Lung (tissue), 12 donors: Measurements from ENCODE around the gene ZNRF2. TPM values are rescaled to one million over a fixed set of nuclear protein-coding genes. Genes with fewer than 3 reads are reported as not detected.

Experiments used
- ATAC-seq: fragments of 200-7000 bp; cut with Tn5 transposase; one replicate; pipeline ENCODE4 v1.9.1; 2020; ENCODE audit warnings: moderate number of reproducible peaks; ENCODE audit not compliant: insufficient read depth, low FRiP score
- DNase-seq, 3 donors: peaks; one replicate each; pipeline ENCODE4 v3.0.0-alpha.2; 2013 to 2017
- H3K27ac ChIP-seq, 2 donors: one replicate each; pipeline ENCODE4 v1.5.1; 2013; ENCODE audit warnings: mild to moderate bottlenecking in 2 of 2, moderate library complexity in 2 of 2, control low read depth in 1 of 2, inconsistent platforms in 1 of 2, low read depth in 1 of 2, low read length in 1 of 2
- H3K27me3 ChIP-seq, 3 donors: one replicate each; pipeline ENCODE4 v1.5.1; 2013; ENCODE audit warnings: low read length in 2 of 3; ENCODE audit not compliant: control insufficient read depth in 3 of 3, insufficient read depth in 3 of 3
- H3K36me3 ChIP-seq, 4 donors: one replicate each; pipeline ENCODE4 v1.5.1; 2013; ENCODE audit warnings: low read length in 4 of 4, mild to moderate bottlenecking in 1 of 4, moderate library complexity in 1 of 4; ENCODE audit not compliant: control insufficient read depth in 4 of 4, insufficient read depth in 4 of 4
- H3K4me1 ChIP-seq, 5 donors: one replicate each; pipeline ENCODE4 v1.5.1; 2013; ENCODE audit warnings: low read length in 5 of 5, mild to moderate bottlenecking in 2 of 5, moderate library complexity in 1 of 5; ENCODE audit not compliant: control insufficient read depth in 5 of 5, insufficient read depth in 5 of 5
- H3K4me3 ChIP-seq: one replicate; pipeline ENCODE4 v1.5.1; 2013; ENCODE audit warnings: mild to moderate bottlenecking, control low read depth, moderate library complexity
- H3K9ac ChIP-seq, 2 donors: one replicate each; pipeline ENCODE4 v1.5.1; 2013; ENCODE audit warnings: low read length in 2 of 2, control low read depth in 1 of 2; ENCODE audit not compliant: insufficient read depth in 1 of 2
- H3K9me3 ChIP-seq, 4 donors: one replicate each; pipeline ENCODE4 v1.5.1; 2013; ENCODE audit warnings: low read length in 3 of 4, mild to moderate bottlenecking in 1 of 4, moderate library complexity in 1 of 4; ENCODE audit not compliant: control insufficient read depth in 4 of 4, insufficient read depth in 3 of 4
- WGBS, 2 donors: extraction: QIAGEN DNeasy Blood & Tissue Kit; methylation state at CpG; one replicate each; pipeline ENCODE4 v1.1.7; 2013; 5-methylcytosine and 5-hydroxymethylcytosine counted together
- polyA plus RNA-seq, 2 donors: library from polyadenylated mRNA; stranded (reverse); fragments of 200-250 nt; gene quantifications; one replicate each; pipeline ENCODE4 v1.2.1, GENCODE V29; 2013
- total RNA-seq, 2 donors: library from RNA; depleted of rRNA in 1 of 2; stranded (reverse); fragments of >200 nt in 1 of 2; gene quantifications; one replicate each; pipeline ENCODE4 v1.2.1, GENCODE V29; 2014 to 2021
- TF ChIP-seq, protein P1 (sequence below): IDR thresholded peaks from 2 replicates; pipeline ENCODE4 v1.5.1; 2012; ENCODE audit warnings: mild to moderate bottlenecking; ENCODE audit errors: control extremely low read depth, extremely low read depth
- donor health status: control.
- donor health status: control.
- donor health status: Bipolar disorder and iron deficiency.
- donor health status: healthy.
- donor health status: DM: yes; HTN: yes; CAD: no.

ZNRF2 gene
- total and polyA plus RNA-seq, 4 donors = 5.9 to 27.6 (median 15.4) TPM

- Histone ChIP-seq H3K9me3 (no peaks in the 10 kb centered on the region), H3K9ac (no peak overlapping the region), H3K4me3 (no peak overlapping the region), H3K27ac (no peak overlapping the region), H3K4me1 (peaks cover 0 to 12% (median 3%) of the 10 kb centered on the region in 5 donors), H3K36me3 (no peaks in the 10 kb centered on the region), H3K27me3 (no peaks in the 10 kb centered on the region)
- no peak for DNase-seq
- 91 to 94% methylated on average over 8 of the region's 8 CpGs for WGBS, 2 donors
- ATAC-seq = no peak
- TF ChIP-seq, protein P1, sequence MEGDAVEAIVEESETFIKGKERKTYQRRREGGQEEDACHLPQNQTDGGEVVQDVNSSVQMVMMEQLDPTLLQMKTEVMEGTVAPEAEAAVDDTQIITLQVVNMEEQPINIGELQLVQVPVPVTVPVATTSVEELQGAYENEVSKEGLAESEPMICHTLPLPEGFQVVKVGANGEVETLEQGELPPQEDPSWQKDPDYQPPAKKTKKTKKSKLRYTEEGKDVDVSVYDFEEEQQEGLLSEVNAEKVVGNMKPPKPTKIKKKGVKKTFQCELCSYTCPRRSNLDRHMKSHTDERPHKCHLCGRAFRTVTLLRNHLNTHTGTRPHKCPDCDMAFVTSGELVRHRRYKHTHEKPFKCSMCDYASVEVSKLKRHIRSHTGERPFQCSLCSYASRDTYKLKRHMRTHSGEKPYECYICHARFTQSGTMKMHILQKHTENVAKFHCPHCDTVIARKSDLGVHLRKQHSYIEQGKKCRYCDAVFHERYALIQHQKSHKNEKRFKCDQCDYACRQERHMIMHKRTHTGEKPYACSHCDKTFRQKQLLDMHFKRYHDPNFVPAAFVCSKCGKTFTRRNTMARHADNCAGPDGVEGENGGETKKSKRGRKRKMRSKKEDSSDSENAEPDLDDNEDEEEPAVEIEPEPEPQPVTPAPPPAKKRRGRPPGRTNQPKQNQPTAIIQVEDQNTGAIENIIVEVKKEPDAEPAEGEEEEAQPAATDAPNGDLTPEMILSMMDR = no peak
These were observed 38.0 kb upstream of the ZNRF2 start for GRCh38 chr7:30246392-30246791.

- WGBS, 2 donors = 62 to 73% methylated on average over 6 of the region's 6 CpGs
- Histone ChIP-seq H3K36me3 (no peaks in the 10 kb centered on the region), H3K27ac (no peak overlapping the region), H3K4me1 (peaks cover 0 to 12% (median 3%) of the 10 kb centered on the region in 5 donors), H3K9ac (no peak overlapping the region), H3K9me3 (no peaks in the 10 kb centered on the region), H3K27me3 (no peaks in the 10 kb centered on the region), H3K4me3 (no peak overlapping the region)
- DNase-seq = peak in 2 of 3 donors; percentile 32 to 58
- TF ChIP-seq, protein P1 = no peak
- ATAC-seq = no peak
These were observed 36.6 kb upstream of the ZNRF2 start for GRCh38 chr7:30247541-30248401.

- DNase-seq (no peak), ATAC-seq (no peak)
- H3K36me3 ChIP-seq = no peaks in the 10 kb centered on the region
- no peaks in the 10 kb centered on the region for H3K27me3 ChIP-seq
- H3K4me3 ChIP-seq = no peak overlapping the region
- H3K27ac ChIP-seq = no peak overlapping the region
- 65 to 83% methylated on average over 2 of the region's 2 CpGs for WGBS, 2 donors
- H3K9me3 ChIP-seq = no peaks in the 10 kb centered on the region
- no peak overlapping the region for H3K9ac ChIP-seq
- H3K4me1 ChIP-seq = peaks cover 0 to 25% (median 3%) of the 10 kb centered on the region in 5 donors
- TF ChIP-seq, protein P1 = no peak
These were observed 35.1 kb upstream of the ZNRF2 start for GRCh38 chr7:30249316-30249715.
